Measurements from ENCODE around the gene TPST1. TPM values are rescaled to one million over a fixed set of nuclear protein-coding genes. Genes with fewer than 3 reads are reported as not detected.

TPST1 gene
- total RNA-seq, 1 donor from 2014 or later, result 26.8 TPM

GRCh38 chr7:66352071-66352470 is 146.9 kb downstream of the TPST1 start:
- TF ChIP-seq CTCF (IDR thresholded peaks at IDR 0.05), result peak; percentile 27
- Mint-ChIP-seq H3K9me3 (ENCODE audit: unreplicated experiment) (peaks cover 5% of the 10 kb centered on the region), H3K4me3 (ENCODE audit: unreplicated experiment) (no peak overlapping the region), H3K27ac (ENCODE audit: unreplicated experiment) (peak overlapping the region; percentile 66), H3K36me3 (ENCODE audit: unreplicated experiment) (peaks cover 2% of the 10 kb centered on the region), H3K4me1 (ENCODE audit: unreplicated experiment) (peaks cover 77% of the 10 kb centered on the region), H3K27me3 (ENCODE audit: unreplicated experiment) (no peaks in the 10 kb centered on the region)
- no peak for DNase-seq (ENCODE audit: extremely low spot score, unreplicated experiment)

- DNase-seq (ENCODE audit: extremely low spot score, unreplicated experiment), result no peak
- Mint-ChIP-seq H3K9me3 (ENCODE audit: unreplicated experiment) (no peaks in the 10 kb centered on the region), H3K4me1 (ENCODE audit: unreplicated experiment) (peaks cover 66% of the 10 kb centered on the region), H3K27ac (ENCODE audit: unreplicated experiment) (peak overlapping the region; percentile 81), H3K27me3 (ENCODE audit: unreplicated experiment) (no peaks in the 10 kb centered on the region), H3K4me3 (ENCODE audit: unreplicated experiment) (no peak overlapping the region), H3K36me3 (ENCODE audit: unreplicated experiment) (peaks cover 2% of the 10 kb centered on the region)
- TF ChIP-seq CTCF (IDR thresholded peaks at IDR 0.05), result no peak
Measured at GRCh38 chr7:66353547-66353946, 148.4 kb downstream of the TPST1 start.

GRCh38 chr7:66355756-66356155 is 150.6 kb downstream of the TPST1 start:
- no peaks in the 10 kb centered on the region for H3K9me3 Mint-ChIP-seq (ENCODE audit: unreplicated experiment)
- no peak for TF ChIP-seq CTCF (IDR thresholded peaks at IDR 0.05)
- no peak for DNase-seq (ENCODE audit: extremely low spot score, unreplicated experiment)
- no peaks in the 10 kb centered on the region for H3K27me3 Mint-ChIP-seq (ENCODE audit: unreplicated experiment)
- H3K4me3 Mint-ChIP-seq (ENCODE audit: unreplicated experiment), result no peak overlapping the region
- peaks cover 51% of the 10 kb centered on the region for H3K4me1 Mint-ChIP-seq (ENCODE audit: unreplicated experiment)
- no peak overlapping the region for H3K27ac Mint-ChIP-seq (ENCODE audit: unreplicated experiment)
- H3K36me3 Mint-ChIP-seq (ENCODE audit: unreplicated experiment), result peaks cover 2% of the 10 kb centered on the region

GRCh38 chr7:66356277-66356721 is 151.2 kb downstream of the TPST1 start:
- Mint-ChIP-seq H3K27ac (ENCODE audit: unreplicated experiment) (peak overlapping the region; percentile 72), H3K27me3 (ENCODE audit: unreplicated experiment) (no peaks in the 10 kb centered on the region), H3K4me1 (ENCODE audit: unreplicated experiment) (peaks cover 52% of the 10 kb centered on the region), H3K36me3 (ENCODE audit: unreplicated experiment) (peaks cover 2% of the 10 kb centered on the region), H3K4me3 (ENCODE audit: unreplicated experiment) (no peak overlapping the region), H3K9me3 (ENCODE audit: unreplicated experiment) (no peaks in the 10 kb centered on the region)
- no peak for DNase-seq (ENCODE audit: extremely low spot score, unreplicated experiment)
- TF ChIP-seq CTCF (IDR thresholded peaks at IDR 0.05), result no peak

GRCh38 chr7:66357087-66357486 is 152.0 kb downstream of the TPST1 start:
- DNase-seq (ENCODE audit: extremely low spot score, unreplicated experiment), result no peak
- Mint-ChIP-seq H3K27me3 (ENCODE audit: unreplicated experiment) (no peaks in the 10 kb centered on the region), H3K9me3 (ENCODE audit: unreplicated experiment) (no peaks in the 10 kb centered on the region), H3K36me3 (ENCODE audit: unreplicated experiment) (peaks cover 2% of the 10 kb centered on the region), H3K4me3 (ENCODE audit: unreplicated experiment) (no peak overlapping the region), H3K27ac (ENCODE audit: unreplicated experiment) (no peak overlapping the region), H3K4me1 (ENCODE audit: unreplicated experiment) (peaks cover 47% of the 10 kb centered on the region)
- no peak for TF ChIP-seq CTCF (IDR thresholded peaks at IDR 0.05)

All from osteocyte (in vitro differentiated cells).